Ascending aorta (tissue), 2 donors: ENCODE data around the gene SEC61B. TPM values are rescaled to one million over a fixed set of nuclear protein-coding genes. Genes with fewer than 3 reads are reported as not detected.
A peak's percentile ranks its signal among the peaks of the same experiment; 100 is the strongest.

Experiments used
- DNase-seq, 2 donors: peaks; one replicate each; pipeline ENCODE4 v3.0.0-alpha.2; 2019; ENCODE audit warnings: low spot score in 2 of 2
- H3K27ac ChIP-seq, 2 donors: fragments of 200-600 bp; sonication (generic); one replicate each; pipeline ENCODE4 v1.5.1; 2016 to 2017; ENCODE audit warnings: mild to moderate bottlenecking in 1 of 2
- H3K27me3 ChIP-seq: fragments of 200-600 bp; sonication (generic); one replicate; pipeline ENCODE4 v1.5.1; 2017
- H3K36me3 ChIP-seq, 2 donors: fragments of 200-600 bp; sonication (generic); one replicate each; pipeline ENCODE4 v1.5.1; 2016
- H3K4me1 ChIP-seq, 2 donors: fragments of 200-600 bp; sonication (generic); one replicate each; pipeline ENCODE4 v1.5.1; 2016 to 2017; ENCODE audit warnings: mild to moderate bottlenecking in 1 of 2
- H3K4me3 ChIP-seq, 2 donors: fragments of 200-600 bp; sonication (generic); one replicate each; pipeline ENCODE4 v1.5.1; 2016 to 2017; ENCODE audit warnings: mild to moderate bottlenecking in 1 of 2
- H3K9me3 ChIP-seq, 2 donors: fragments of 200-600 bp; sonication (generic); one replicate each; pipeline ENCODE4 v1.5.1; 2016
- intact Hi-C: fragments of 100-400 bp; cut with DNase I; formaldehyde crosslinking; loops from one replicate; pipeline ENCODE4 v1.15.1; 2023
- total RNA-seq: library from RNA; depleted of rRNA; stranded (reverse); fragments of >200 nt; gene quantifications from one replicate; pipeline ENCODE4 v1.1.0, GENCODE V29; 2016
- TF ChIP-seq, protein P1 (sequence below), 3 experiments: fragments of 200-600 bp in 2 of 3; fragments of 450-650 bp in 1 of 3; sonication (generic) in 2 of 3; IDR thresholded peaks; one replicate each; pipeline ENCODE4 v1.5.1; 2016 to 2019; ENCODE audit warnings: antibody characterized with exemption in 3 of 3, mild to moderate bottlenecking in 1 of 3, moderate library complexity in 1 of 3

The SEC61B gene
- total RNA-seq, 1 donor from 2014 or later: 88.7 TPM

DNA sequence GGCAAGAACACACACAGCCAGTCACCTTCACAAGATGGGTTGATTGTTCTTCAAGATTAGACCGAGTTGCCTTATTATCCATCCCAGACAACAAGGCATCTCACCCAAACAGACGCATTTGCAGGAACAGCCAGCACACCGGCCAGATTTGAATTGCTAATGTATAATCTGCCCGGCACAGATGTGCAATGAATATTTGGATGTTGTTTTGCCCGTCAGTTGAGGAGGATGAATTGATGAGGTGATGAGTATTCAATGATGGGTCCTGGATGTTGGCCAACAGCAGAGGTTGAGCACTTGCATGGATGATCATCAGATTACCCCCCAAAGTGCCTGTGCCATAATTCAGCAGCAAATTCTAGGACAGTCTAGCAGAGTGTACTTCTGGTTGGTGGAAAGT lies 20.5 kb upstream of the SEC61B start:
- TF ChIP-seq, protein P1, sequence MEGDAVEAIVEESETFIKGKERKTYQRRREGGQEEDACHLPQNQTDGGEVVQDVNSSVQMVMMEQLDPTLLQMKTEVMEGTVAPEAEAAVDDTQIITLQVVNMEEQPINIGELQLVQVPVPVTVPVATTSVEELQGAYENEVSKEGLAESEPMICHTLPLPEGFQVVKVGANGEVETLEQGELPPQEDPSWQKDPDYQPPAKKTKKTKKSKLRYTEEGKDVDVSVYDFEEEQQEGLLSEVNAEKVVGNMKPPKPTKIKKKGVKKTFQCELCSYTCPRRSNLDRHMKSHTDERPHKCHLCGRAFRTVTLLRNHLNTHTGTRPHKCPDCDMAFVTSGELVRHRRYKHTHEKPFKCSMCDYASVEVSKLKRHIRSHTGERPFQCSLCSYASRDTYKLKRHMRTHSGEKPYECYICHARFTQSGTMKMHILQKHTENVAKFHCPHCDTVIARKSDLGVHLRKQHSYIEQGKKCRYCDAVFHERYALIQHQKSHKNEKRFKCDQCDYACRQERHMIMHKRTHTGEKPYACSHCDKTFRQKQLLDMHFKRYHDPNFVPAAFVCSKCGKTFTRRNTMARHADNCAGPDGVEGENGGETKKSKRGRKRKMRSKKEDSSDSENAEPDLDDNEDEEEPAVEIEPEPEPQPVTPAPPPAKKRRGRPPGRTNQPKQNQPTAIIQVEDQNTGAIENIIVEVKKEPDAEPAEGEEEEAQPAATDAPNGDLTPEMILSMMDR (IDR thresholded peaks at IDR 0.05): no peak
- DNase-seq: no peak
- intact Hi-C loops: no loop called here
- peaks cover 0 to 6% of the 10 kb centered on the region in 2 donors for H3K9me3 ChIP-seq
- no peaks in the 10 kb centered on the region for H3K4me1 ChIP-seq
- H3K27ac ChIP-seq: no peak overlapping the region
- H3K36me3 ChIP-seq: no peaks in the 10 kb centered on the region
- H3K27me3 ChIP-seq: no peaks in the 10 kb centered on the region
- H3K4me3 ChIP-seq: no peak overlapping the region

DNA sequence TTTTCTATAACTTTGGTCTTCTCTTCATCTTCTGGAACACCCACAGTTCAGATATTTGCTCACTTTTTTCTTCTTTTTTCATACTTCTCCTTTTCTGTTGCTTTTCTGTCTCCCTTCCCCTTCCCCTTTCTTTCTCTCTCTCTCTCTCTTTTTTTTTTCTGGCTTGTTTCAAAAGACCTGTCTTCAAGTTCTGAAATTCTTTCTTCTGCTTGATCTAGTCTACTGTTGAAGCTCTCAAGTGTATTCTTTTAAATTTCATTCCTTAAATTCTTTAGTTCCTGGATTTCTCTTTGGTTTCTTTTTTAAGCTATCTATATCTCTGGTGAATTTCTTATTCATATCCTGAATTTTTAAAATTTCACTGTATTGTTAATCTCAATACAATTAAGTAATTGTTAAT lies 11.5 kb upstream of the SEC61B start:
- Histone ChIP-seq H3K27me3 (no peaks in the 10 kb centered on the region), H3K36me3 (peaks cover 0 to 3% of the 10 kb centered on the region in 2 donors), H3K4me1 (no peaks in the 10 kb centered on the region), H3K4me3 (no peak overlapping the region), H3K9me3 (peaks cover 10 to 27% of the 10 kb centered on the region in 2 donors), H3K27ac (no peak overlapping the region)
- TF ChIP-seq, protein P1 (IDR thresholded peaks at IDR 0.05): no peak
- intact Hi-C loops: no loop called here
- no peak for DNase-seq

DNA sequence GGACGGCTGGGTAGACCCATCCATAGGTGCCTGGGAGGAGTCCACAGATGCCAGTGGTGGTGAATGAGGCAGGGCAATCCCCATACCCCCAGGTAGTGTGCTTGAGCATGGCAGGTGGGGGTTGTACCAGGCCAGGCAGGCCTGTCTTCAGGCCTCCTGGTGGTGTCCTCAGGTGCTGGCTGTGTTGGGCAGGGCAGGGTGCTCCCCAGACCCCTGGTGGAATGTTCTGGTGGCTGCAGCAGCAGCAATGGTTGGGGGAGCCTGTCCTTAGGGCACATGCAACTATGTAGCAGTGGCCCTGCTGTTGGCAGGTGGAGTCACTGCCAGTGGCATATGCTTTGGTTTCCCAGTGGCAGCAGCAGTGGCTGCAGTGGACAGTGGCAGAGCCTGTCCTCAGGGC lies 10.3 kb upstream of the SEC61B start:
- no peak for DNase-seq
- Histone ChIP-seq H3K4me1 (no peaks in the 10 kb centered on the region), H3K36me3 (peaks cover 0 to 13% of the 10 kb centered on the region in 2 donors), H3K27me3 (no peaks in the 10 kb centered on the region), H3K9me3 (peaks cover 10 to 22% of the 10 kb centered on the region in 2 donors), H3K4me3 (no peak overlapping the region), H3K27ac (no peak overlapping the region)
- TF ChIP-seq, protein P1 (IDR thresholded peaks at IDR 0.05): no peak
- intact Hi-C loops: no loop called here

DNA sequence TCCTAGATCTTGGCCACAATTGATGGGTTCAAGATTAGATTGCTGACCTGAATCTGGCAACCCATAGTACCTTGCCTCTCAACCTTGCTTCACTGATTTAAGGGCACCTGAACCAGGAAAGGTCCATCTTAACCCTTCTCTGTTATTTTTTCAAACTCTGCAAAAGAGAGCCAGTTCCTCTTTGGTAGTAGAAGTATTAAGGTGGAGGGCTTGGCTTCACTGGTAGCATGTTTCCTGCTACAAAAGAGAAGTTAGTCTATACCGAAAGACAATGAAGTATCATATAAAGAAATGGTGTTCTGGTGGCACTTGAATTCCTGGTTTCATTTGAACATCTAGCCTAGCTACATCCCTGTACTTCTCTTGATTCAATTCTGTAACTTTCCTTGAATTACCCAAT lies 8.9 kb upstream of the SEC61B start:
- DNase-seq: no peak
- Histone ChIP-seq H3K36me3 (peaks cover 5 to 22% of the 10 kb centered on the region in 2 donors), H3K9me3 (peaks cover 10 to 14% of the 10 kb centered on the region in 2 donors), H3K4me3 (no peak overlapping the region), H3K4me1 (no peaks in the 10 kb centered on the region), H3K27me3 (no peaks in the 10 kb centered on the region), H3K27ac (no peak overlapping the region)
- TF ChIP-seq, protein P1 (IDR thresholded peaks at IDR 0.05): no peak
- intact Hi-C loops: no loop called here

DNA sequence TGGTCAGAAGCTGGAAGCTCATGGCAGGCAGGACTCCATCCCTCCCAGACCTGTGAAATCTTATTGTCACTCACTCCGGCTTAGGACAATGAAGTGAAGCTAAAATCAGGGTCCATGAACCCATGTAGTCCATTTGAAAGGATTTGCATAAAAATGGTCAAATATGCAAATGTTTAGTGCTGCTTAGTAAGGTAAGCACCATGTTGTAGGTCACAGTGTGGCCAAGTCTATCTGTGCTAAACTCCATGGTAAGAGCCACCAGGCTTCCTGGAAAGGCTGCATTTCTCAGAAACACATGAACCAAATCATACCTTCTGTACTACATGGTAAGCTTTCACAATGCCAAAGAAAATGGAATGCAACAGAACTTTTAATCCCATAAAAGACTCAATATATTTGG lies 6.0 kb upstream of the SEC61B start:
- TF ChIP-seq, protein P1 (IDR thresholded peaks at IDR 0.05): no peak
- DNase-seq: no peak
- H3K36me3 ChIP-seq: peaks cover 8 to 25% of the 10 kb centered on the region in 2 donors

DNA sequence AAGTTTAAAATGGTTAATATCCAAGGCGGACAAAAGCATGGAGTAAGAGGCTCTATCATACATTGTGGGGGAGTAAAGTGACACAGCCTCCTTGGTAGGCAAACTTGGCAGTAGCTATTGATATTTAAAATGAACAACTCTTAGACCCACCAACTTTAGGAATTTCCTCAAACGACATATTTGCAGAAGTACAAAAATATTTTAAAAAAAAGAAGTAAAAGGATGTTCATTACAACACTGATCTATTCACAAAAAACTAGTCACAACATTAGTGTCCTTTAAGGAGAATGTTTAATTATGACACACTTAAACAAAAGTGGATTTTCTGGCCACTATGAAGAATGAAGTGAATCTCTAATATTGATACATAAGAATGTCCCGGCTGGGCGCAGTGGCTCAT lies 2.1 kb upstream of the SEC61B start:
- Histone ChIP-seq H3K27me3 (no peaks in the 10 kb centered on the region), H3K27ac (no peak overlapping the region), H3K9me3 (no peaks in the 10 kb centered on the region), H3K4me1 (peaks cover 13 to 28% of the 10 kb centered on the region in 2 donors), H3K36me3 (peaks cover 11 to 29% of the 10 kb centered on the region in 2 donors), H3K4me3 (peak overlapping the region; percentile 94 to 99)
- TF ChIP-seq, protein P1 (IDR thresholded peaks at IDR 0.05): no peak
- no peak for DNase-seq
- intact Hi-C loops: loop anchor here (5.0 to 10.0 kb wide), 3 partner anchors 115 to 877 kb away; partner anchors contain the start of genes ERP44, INVS and TGFBR1

More for the DNA sequence above, 6.0 kb upstream of the SEC61B start:
- no peaks in the 10 kb centered on the region for H3K27me3 ChIP-seq
- no peak overlapping the region for H3K4me3 ChIP-seq
- intact Hi-C loops: no loop called here
- H3K27ac ChIP-seq: no peak overlapping the region
- H3K4me1 ChIP-seq: peaks cover 8 to 16% of the 10 kb centered on the region in 2 donors
- H3K9me3 ChIP-seq: peaks cover 0 to under 1% of the 10 kb centered on the region in 2 donors
